Left cardiac atrium (tissue), 4 donors: ENCODE measurements around the gene C19orf47. TPM values are rescaled to one million over a fixed set of nuclear protein-coding genes. Genes with fewer than 3 reads are reported as not detected.
A peak's percentile ranks its signal among the peaks of the same experiment; 100 is the strongest.

ENCODE experiments used
- ATAC-seq, 2 donors: fragments of 200-7000 bp; cut with Tn5 transposase; one replicate each; pipeline ENCODE4 v1.9.1; 2020; ENCODE audit warnings: mild to moderate bottlenecking in 2 of 2, moderate library complexity in 2 of 2
- DNase-seq: peaks from one replicate; pipeline ENCODE4 v3.0.0-alpha.2; 2020
- intact Hi-C, 2 donors: fragments of 100-400 bp; cut with DNase I; formaldehyde crosslinking; loops; one replicate each; pipeline versions ENCODE4 v1.14.1 to v1.15.1; 2022 to 2023
- microRNA-seq, 2 donors: library from miRNA; unstranded; fragments of <30 nt; microRNA quantifications; one replicate each; pipeline ENCODE4 v1.2.0, GENCODE V29; 2020
- total RNA-seq, 2 donors: library from RNA; stranded (reverse); fragmentation: NEBNext Ultra II Directional; extraction: Animal tissue kit (Norgen Biotek cat#: 25700); gene quantifications; one replicate each; pipeline ENCODE4 v1.2.1, GENCODE V29; 2021
- donor health status: DM: no; HTN: yes; CAD: no.
- donor health status: DM: no; HTN: yes; CAD: no; lungs with severe emphysema.
- donor health status: DM: yes; HTN: yes; CAD: no.
- donor health status: Dilated cardiomyopathy.

C19orf47 gene
- total RNA-seq, 2 donors from 2014 or later, result 96.5 to 127 TPM

- intact Hi-C loops, result no loop called here
- ATAC-seq, result peak in 1 of 2 donors; percentile 3
- DNase-seq, result no peak
These were observed 69.7 kb downstream of the C19orf47 start for GRCh38 chr19:40278361-40279035.

- DNase-seq (no peak), ATAC-seq (no peak)
- intact Hi-C loops, result no loop called here
These were observed 70.7 kb downstream of the C19orf47 start for GRCh38 chr19:40277356-40278059.

- ATAC-seq (no peak), DNase-seq (no peak)
- intact Hi-C loops, result no loop called here
These were observed 73.3 kb downstream of the C19orf47 start for GRCh38 chr19:40274585-40275544.

GRCh38 chr19:40273469-40274360 is 74.5 kb downstream of the C19orf47 start:
- intact Hi-C loops, result no loop called here
- DNase-seq, result no peak
- ATAC-seq, result peak; percentile 31 to 44

GRCh38 chr19:40272261-40272660 is 75.9 kb downstream of the C19orf47 start:
- intact Hi-C loops, result no loop called here
- ATAC-seq (no peak), DNase-seq (no peak)

GRCh38 chr19:40271706-40272105 is 76.5 kb downstream of the C19orf47 start:
- ATAC-seq (no peak), DNase-seq (no peak)
- intact Hi-C loops, result no loop called here

- DNase-seq, result no peak
- ATAC-seq, result no peak
- intact Hi-C loops, result no loop called here
These were observed 77.7 kb downstream of the C19orf47 start for GRCh38 chr19:40270362-40271089.

Small RNAs within 50 kb of the gene (microRNA-seq; reads per million reads assigned to microRNA genes)
- gene MIR641 (15.7 to 16.6 reads per million in 2 donors), gene MIR6796 (0 reads per million in 2 donors)

Other genes with a start within 250 kb of the C19orf47 start
- 10 to 100 TPM; 17.3 to 19.9 TPM for gene MAP3K10, start 157.0 kb downstream of the C19orf47 start, total RNA-seq
- not detected for gene TTC9B, start 130.0 kb downstream of the C19orf47 start, total RNA-seq
- under 1 TPM; 0.15 to 0.31 TPM for gene CCNP, start 121.7 kb downstream of the C19orf47 start, total RNA-seq
- 100 to 1,000 TPM; 110 to 119 TPM for gene AKT2, start 63.1 kb downstream of the C19orf47 start, total RNA-seq
- gene PLD3, start 298 bp upstream of the C19orf47 start, total RNA-seq, result 100 to 1,000 TPM; 193 to 202 TPM
- under 1 TPM; 0.09 to 0.10 TPM for gene HIPK4, start 41.8 kb upstream of the C19orf47 start, total RNA-seq
- gene PRX, start 65.0 kb upstream of the C19orf47 start, total RNA-seq, result 1 to 10 TPM; 2.8 to 3.6 TPM
- gene SERTAD1, start 77.6 kb upstream of the C19orf47 start, total RNA-seq, result 10 to 100 TPM in 1 of 2 donors, 1 to 10 TPM in 1; 9.4 to 17.0 TPM
- gene SERTAD3, start 95.9 kb upstream of the C19orf47 start, total RNA-seq, result 10 to 100 TPM; 29.1 to 41.2 TPM
- gene BLVRB, start 117.3 kb upstream of the C19orf47 start, total RNA-seq, result 100 to 1,000 TPM in 1 of 2 donors, 10 to 100 TPM in 1; 72.7 to 112 TPM
- 1 to 10 TPM; 3.4 to 4.8 TPM for gene SPTBN4, start 118.6 kb upstream of the C19orf47 start, total RNA-seq
- 10 to 100 TPM; 23.5 to 24.4 TPM for gene SHKBP1, start 228.5 kb upstream of the C19orf47 start, total RNA-seq